ENCODE measurements around the gene DGCR2.

GRCh38 chr22:19103880-19104821 is 18.1 kb downstream of the DGCR2 start:
- no peak for TF ChIP-seq POLR2AphosphoS5 (IDR thresholded peaks at IDR 0.05)
- TF ChIP-seq, protein P1, sequence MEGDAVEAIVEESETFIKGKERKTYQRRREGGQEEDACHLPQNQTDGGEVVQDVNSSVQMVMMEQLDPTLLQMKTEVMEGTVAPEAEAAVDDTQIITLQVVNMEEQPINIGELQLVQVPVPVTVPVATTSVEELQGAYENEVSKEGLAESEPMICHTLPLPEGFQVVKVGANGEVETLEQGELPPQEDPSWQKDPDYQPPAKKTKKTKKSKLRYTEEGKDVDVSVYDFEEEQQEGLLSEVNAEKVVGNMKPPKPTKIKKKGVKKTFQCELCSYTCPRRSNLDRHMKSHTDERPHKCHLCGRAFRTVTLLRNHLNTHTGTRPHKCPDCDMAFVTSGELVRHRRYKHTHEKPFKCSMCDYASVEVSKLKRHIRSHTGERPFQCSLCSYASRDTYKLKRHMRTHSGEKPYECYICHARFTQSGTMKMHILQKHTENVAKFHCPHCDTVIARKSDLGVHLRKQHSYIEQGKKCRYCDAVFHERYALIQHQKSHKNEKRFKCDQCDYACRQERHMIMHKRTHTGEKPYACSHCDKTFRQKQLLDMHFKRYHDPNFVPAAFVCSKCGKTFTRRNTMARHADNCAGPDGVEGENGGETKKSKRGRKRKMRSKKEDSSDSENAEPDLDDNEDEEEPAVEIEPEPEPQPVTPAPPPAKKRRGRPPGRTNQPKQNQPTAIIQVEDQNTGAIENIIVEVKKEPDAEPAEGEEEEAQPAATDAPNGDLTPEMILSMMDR (IDR thresholded peaks at IDR 0.05 in 8 of 11, conservative IDR thresholded peaks at IDR 0.05 in 3 of 11) = no peak

All from spleen (tissue), 7 donors.